ENCODE data around the gene C11orf58.

C11orf58 gene

GRCh38 chr11:16749092-16749491, 10.6 kb downstream of the C11orf58 start:
- H3K4me1 ChIP-seq (ENCODE audit: low read length) = no peaks in the 10 kb centered on the region
- H3K4me3 ChIP-seq (ENCODE audit: low read length) = no peak overlapping the region
- no peaks in the 10 kb centered on the region for H3K27me3 ChIP-seq (ENCODE audit: low read depth, low read length)
- no peaks in the 10 kb centered on the region for H3K9me3 ChIP-seq (ENCODE audit: insufficient read depth, low read length)
- no peak overlapping the region for H3K4me2 ChIP-seq (ENCODE audit: low read length)
- peaks cover 51% of the 10 kb centered on the region for H3K79me2 ChIP-seq (ENCODE audit: low read length)
- TF ChIP-seq EZH2phosphoT487 (IDR thresholded peaks at IDR 0.05; ENCODE audit: low read depth) = no peak
- peaks cover 78% of the 10 kb centered on the region for H3K36me3 ChIP-seq (replicated peaks; ENCODE audit: low read depth, low read length)
- H3K27ac ChIP-seq (ENCODE audit: low read length) = no peak overlapping the region
- no peak overlapping the region for H3K9ac ChIP-seq (ENCODE audit: low read length)
- H2AFZ ChIP-seq (ENCODE audit: low read depth, low read length) = no peak overlapping the region
- H4K20me1 ChIP-seq (ENCODE audit: insufficient read depth, low read length) = peaks cover 42% of the 10 kb centered on the region

DNA sequence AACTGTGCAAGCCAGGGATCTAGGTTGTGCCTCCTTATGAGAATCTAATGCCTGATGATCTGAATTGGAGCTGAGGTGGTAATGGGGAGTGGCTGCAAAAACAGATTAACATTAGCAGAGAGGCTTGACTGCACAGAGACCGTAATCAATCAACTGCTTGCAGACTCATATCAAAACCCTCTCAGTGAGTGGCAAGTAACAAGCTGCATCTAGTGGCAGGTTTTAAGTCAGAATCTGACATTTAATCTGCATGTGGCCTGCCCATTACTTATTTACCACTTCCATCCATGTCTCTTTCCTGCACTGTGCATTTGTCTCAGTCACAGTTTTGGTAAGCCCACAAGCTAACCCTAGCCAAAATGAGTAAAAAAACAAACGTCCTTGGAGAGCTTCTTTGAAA, 11.2 kb downstream of the C11orf58 start:
- H3K4me3 ChIP-seq (ENCODE audit: low read length) = no peak overlapping the region
- no peaks in the 10 kb centered on the region for H3K27me3 ChIP-seq (ENCODE audit: low read depth, low read length)
- no peaks in the 10 kb centered on the region for H3K9me3 ChIP-seq (ENCODE audit: insufficient read depth, low read length)
- peaks cover 36% of the 10 kb centered on the region for H4K20me1 ChIP-seq (ENCODE audit: insufficient read depth, low read length)
- H3K4me2 ChIP-seq (ENCODE audit: low read length) = no peak overlapping the region
- H3K9ac ChIP-seq (ENCODE audit: low read length) = no peak overlapping the region
- peaks cover 45% of the 10 kb centered on the region for H3K79me2 ChIP-seq (ENCODE audit: low read length)
- H3K27ac ChIP-seq (ENCODE audit: low read length) = no peak overlapping the region
- H3K4me1 ChIP-seq (ENCODE audit: low read length) = no peaks in the 10 kb centered on the region
- no peak for TF ChIP-seq CTCF (IDR thresholded peaks at IDR 0.05; ENCODE audit: low read depth, low read length)
- TF ChIP-seq EZH2phosphoT487 (IDR thresholded peaks at IDR 0.05; ENCODE audit: low read depth) = no peak
- H2AFZ ChIP-seq (ENCODE audit: low read depth, low read length) = no peak overlapping the region
- H3K36me3 ChIP-seq (replicated peaks; ENCODE audit: low read depth, low read length) = peaks cover 75% of the 10 kb centered on the region

DNA sequence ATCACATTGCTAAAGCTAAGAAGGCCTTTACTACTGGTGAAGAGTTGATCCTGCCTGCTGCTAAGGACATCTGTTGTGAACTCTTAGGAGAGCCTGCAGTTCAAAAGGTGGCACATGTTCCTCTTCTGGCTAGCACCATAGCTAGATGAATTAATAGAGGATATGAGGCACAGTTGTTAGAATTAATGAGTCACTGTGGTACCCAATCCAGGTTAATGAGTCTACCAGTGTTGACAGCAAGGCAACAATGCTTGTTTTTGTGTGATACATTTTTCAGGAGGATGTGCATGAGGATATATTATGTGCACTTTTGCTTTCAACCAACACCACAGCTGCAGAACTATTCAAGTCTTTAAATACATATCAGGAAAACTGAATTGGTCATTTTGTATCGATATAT, 12.0 kb downstream of the C11orf58 start:
- TF ChIP-seq EZH2phosphoT487 (IDR thresholded peaks at IDR 0.05; ENCODE audit: low read depth) = no peak
- no peak for TF ChIP-seq CTCF (IDR thresholded peaks at IDR 0.05; ENCODE audit: low read depth, low read length)
- peaks cover 69% of the 10 kb centered on the region for H3K36me3 ChIP-seq (replicated peaks; ENCODE audit: low read depth, low read length)

GRCh38 chr11:16758382-16759024, 20.1 kb downstream of the C11orf58 start:
- no peak overlapping the region for H3K9ac ChIP-seq (ENCODE audit: low read length)
- no peak overlapping the region for H3K4me3 ChIP-seq (ENCODE audit: low read length)
- peaks cover 38% of the 10 kb centered on the region for H3K36me3 ChIP-seq (replicated peaks; ENCODE audit: low read depth, low read length)
- H3K4me1 ChIP-seq (ENCODE audit: low read length) = no peaks in the 10 kb centered on the region
- no peak overlapping the region for H3K27ac ChIP-seq (ENCODE audit: low read length)
- no peak overlapping the region for H2AFZ ChIP-seq (ENCODE audit: low read depth, low read length)
- no peaks in the 10 kb centered on the region for H3K27me3 ChIP-seq (ENCODE audit: low read depth, low read length)
- no peak overlapping the region for H3K4me2 ChIP-seq (ENCODE audit: low read length)
- no peaks in the 10 kb centered on the region for H3K79me2 ChIP-seq (ENCODE audit: low read length)
- H3K9me3 ChIP-seq (ENCODE audit: insufficient read depth, low read length) = no peaks in the 10 kb centered on the region
- TF ChIP-seq EZH2phosphoT487 (IDR thresholded peaks at IDR 0.05; ENCODE audit: low read depth) (no peak), CTCF (IDR thresholded peaks at IDR 0.05; ENCODE audit: low read depth, low read length) (no peak)
- H4K20me1 ChIP-seq (ENCODE audit: insufficient read depth, low read length) = no peaks in the 10 kb centered on the region

More for the DNA sequence above, 12.0 kb downstream of the C11orf58 start:
- no peak overlapping the region for H3K27ac ChIP-seq (ENCODE audit: low read length)
- H3K4me1 ChIP-seq (ENCODE audit: low read length) = no peaks in the 10 kb centered on the region
- H3K79me2 ChIP-seq (ENCODE audit: low read length) = peaks cover 38% of the 10 kb centered on the region
- H3K27me3 ChIP-seq (ENCODE audit: low read depth, low read length) = no peaks in the 10 kb centered on the region
- H3K4me2 ChIP-seq (ENCODE audit: low read length) = no peak overlapping the region
- H4K20me1 ChIP-seq (ENCODE audit: insufficient read depth, low read length) = peaks cover 29% of the 10 kb centered on the region
- no peak overlapping the region for H2AFZ ChIP-seq (ENCODE audit: low read depth, low read length)
- H3K4me3 ChIP-seq (ENCODE audit: low read length) = no peak overlapping the region
- no peaks in the 10 kb centered on the region for H3K9me3 ChIP-seq (ENCODE audit: insufficient read depth, low read length)
- H3K9ac ChIP-seq (ENCODE audit: low read length) = no peak overlapping the region
